ENCODE measurements around the gene PMFBP1. TPM values are rescaled to one million over a fixed set of nuclear protein-coding genes. Genes with fewer than 3 reads are reported as not detected.
"Not testable (repeated sequence)": the region's sequence is repeated elsewhere in the genome, so short reads cannot be mapped to it uniquely, and the experiment has no call there.

PMFBP1 gene
- total RNA-seq, 1 experiment from 2014 or later, result 1.0 TPM

GRCh38 chr16:72105978-72106377 is 66.0 kb downstream of the PMFBP1 start:
- no peak for DNase-seq (ENCODE audit: low read depth)

GRCh38 chr16:72104905-72105304 is 67.0 kb downstream of the PMFBP1 start:
- DNase-seq (ENCODE audit: low read depth), result no peak

GRCh38 chr16:72101195-72101594 is 70.8 kb downstream of the PMFBP1 start:
- DNase-seq (ENCODE audit: low read depth), result no peak

GRCh38 chr16:72099377-72099818 is 72.6 kb downstream of the PMFBP1 start:
- peak; percentile 55 for DNase-seq (ENCODE audit: low read depth)

DNA sequence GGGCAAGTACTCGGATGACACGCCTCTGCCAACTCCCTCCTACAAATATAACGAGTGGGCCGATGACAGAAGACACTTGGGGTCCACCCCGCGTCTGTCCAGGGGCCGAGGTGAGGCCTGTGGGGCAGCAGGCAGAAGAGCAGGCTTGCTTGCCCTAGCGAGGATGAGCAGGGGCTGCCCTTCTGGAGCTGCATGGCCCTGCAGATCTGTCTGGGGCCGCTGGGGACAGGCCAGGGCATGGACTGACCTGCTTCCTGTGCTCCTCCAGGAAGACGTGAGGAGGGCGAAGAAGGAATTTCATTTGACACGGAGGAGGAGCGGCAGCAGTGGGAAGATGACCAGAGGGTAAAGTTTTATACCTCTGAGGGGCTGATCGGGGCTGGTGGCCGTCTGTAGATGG is 73.0 kb downstream of the PMFBP1 start:
- no peak for DNase-seq (ENCODE audit: low read depth)

- peak; percentile 22 for DNase-seq (ENCODE audit: low read depth)
These were observed 77.7 kb downstream of the PMFBP1 start for GRCh38 chr16:72094266-72094610.

- DNase-seq (ENCODE audit: low read depth), result peak; percentile 100
These were observed 78.3 kb downstream of the PMFBP1 start, which contains the start of the genes DHX38 and TXNL4B for GRCh38 chr16:72093448-72094265. Gene DHX38, plus strand, starts transcription at chr16:72093847. Its CDS starts 2,311 bp downstream, at chr16:72096158. Gene TXNL4B, minus strand, starts transcription at chr16:72093620. Its CDS starts 2,871 bp downstream, at chr16:72090749.

- peak; percentile 82 for DNase-seq (ENCODE audit: low read depth)
These were observed 79.0 kb downstream of the PMFBP1 start for GRCh38 chr16:72092832-72093447.

DNA sequence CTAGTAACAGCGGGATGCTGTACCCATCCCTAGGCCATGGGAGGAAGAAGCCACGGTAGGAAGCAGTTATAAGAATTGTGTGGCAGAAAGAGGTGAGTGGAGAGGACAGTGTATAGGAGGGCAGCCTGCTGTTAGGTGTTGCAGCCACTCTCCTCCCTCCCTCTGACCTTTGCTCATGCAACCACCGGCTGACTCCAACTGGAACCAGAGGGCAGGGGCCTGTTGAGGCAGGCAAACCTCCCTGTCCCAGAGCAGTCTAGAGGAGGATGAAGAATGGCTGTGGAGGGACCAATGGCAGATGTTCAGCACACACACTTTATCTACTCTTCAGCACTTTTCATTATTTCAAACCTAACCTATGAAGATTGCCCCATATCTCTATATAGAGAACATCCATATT is 80.7 kb downstream of the PMFBP1 start:
- no peak for DNase-seq (ENCODE audit: low read depth)

DNA sequence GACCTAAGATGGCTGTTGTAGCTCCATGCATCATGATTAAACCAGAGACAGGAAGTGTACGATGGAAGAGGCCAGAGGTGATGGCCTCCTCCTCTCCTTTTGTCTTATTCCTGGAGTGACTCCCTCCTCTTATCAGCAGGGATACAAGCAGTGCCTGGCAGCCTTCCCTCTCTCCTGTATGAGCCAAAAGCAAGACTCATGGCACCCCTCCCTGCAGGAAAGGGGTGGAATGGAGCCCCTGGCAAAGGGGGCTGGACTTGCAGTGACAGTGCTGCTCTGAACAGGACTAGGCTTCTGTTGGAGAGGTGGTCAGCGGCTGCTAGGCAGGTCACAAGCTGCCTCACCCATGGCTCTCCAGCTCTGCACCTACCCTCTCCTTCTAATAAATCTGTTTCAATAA is 87.0 kb downstream of the PMFBP1 start:
- no peak for DNase-seq (ENCODE audit: low read depth)

DNA sequence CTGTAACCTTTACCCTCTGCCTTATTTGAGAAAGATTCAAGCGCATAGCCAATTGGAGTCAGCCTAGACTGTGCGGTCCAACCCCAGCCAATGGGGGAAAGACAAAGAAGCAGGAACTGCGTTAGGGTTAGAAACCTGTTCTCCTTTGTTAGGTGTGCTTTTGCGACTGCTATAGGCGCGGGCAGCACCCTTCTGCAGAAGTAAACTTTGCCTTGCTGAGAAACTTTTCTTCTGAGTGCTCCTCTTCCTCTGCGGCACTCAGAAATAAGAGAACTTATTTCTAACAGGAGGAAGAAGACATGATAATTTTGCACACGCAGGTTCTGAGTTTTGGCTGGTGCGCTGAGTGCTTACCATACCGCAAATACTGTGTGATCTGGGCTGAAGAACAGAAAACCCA is 87.5 kb downstream of the PMFBP1 start:
- no peak for DNase-seq (ENCODE audit: low read depth)

DNA sequence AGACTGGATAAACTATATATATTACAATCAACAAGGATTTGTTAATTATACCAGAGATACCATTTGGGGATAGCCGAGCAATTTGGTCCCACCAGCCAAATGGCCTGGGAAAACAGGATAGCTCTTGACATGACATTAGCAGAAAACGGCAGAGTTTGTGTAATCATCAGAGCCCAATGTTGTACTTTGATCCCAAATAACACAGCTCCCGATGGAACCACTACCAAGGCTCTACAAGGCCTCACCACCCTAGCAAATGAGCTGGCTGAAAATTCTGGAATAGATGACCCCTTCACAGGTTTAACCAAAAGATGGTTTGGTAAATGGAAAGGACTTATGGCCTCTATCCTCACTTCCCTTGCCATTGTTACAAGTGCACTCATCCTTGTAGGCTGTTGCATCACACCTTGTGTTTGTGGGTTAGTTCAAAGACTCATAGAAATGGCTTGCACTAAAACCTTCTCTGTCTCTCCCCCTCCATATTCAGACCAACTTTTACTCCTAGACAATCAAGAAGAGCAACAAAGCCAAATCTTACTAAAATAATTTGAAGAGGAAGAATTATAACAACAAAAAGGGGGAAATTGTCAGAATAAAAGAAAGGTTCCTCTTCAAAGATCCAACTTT is 88.1 kb downstream of the PMFBP1 start:
- DNase-seq (ENCODE audit: low read depth), result no peak

- not testable (repeated sequence) for DNase-seq (ENCODE audit: low read depth)
These were observed 94.8 kb downstream of the PMFBP1 start for GRCh38 chr16:72076991-72077706.

- not testable (repeated sequence) for DNase-seq (ENCODE audit: low read depth)
These were observed 96.9 kb downstream of the PMFBP1 start for GRCh38 chr16:72075067-72075466.

GRCh38 chr16:72073560-72074230 is 98.3 kb downstream of the PMFBP1 start:
- no peak for DNase-seq (ENCODE audit: low read depth)

DNA sequence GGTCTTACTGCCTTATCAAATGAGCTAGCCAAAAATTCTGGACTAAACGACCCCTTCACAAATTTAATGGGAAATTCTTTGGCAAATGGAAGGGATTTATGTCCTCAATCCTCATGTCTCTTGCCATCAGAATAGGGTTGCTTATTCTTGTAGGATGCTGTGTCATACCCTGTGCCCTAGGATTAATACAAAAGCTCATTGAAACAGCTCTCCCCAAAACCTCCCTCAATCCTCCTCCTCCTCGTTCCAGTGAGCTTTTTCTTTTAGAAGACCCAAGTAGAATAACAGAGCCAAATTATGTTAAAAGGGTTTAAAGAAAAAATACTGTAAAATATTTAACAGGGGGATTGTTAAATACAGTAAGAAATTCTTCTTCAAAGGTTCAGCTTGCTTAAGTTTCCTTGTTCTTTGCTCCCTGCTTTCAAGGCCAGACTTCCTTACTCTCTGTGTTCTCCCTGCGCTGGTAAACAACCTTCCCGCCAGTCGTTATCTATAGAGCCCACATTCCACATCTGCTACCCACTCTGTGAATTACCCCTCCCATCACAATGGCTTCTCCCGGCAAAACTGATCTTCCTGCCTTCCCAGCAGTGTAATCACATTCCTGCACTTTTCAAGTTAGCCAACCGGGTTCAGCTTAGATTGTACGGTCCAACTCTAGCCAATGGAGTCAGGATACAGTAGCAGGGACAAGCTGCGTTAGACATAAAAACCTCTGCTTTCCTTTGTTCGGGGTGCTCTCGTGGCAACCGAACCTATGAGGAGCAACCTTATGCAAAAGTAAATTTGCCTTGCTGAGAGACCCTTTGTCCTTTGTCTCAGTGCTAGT is 99.2 kb downstream of the PMFBP1 start:
- DNase-seq (ENCODE audit: low read depth), result no peak
